SU-DHL-6 (cell line): ENCODE data around the gene ANKS1A.

Source experiments
- CTCF ChIP-seq: fragments of 200-600 bp; sonication (generic); IDR thresholded peaks from one replicate; pipeline ENCODE4 v1.5.1; 2017; ENCODE audit warnings: antibody characterized with exemption, mild to moderate bottlenecking, low read length, moderate library complexity; ENCODE audit not compliant: insufficient read depth, poor library complexity, severe bottlenecking
- EZH2phosphoT487 ChIP-seq: fragments of 200-600 bp; sonication (generic), shearing (Covaris generic); conservative IDR thresholded peaks from 2 replicates; pipeline ENCODE4 v1.6.1; 2018; ENCODE audit warnings: mild to moderate bottlenecking, antibody characterized with exemption, low read length, moderate library complexity, mixed read lengths

DNA sequence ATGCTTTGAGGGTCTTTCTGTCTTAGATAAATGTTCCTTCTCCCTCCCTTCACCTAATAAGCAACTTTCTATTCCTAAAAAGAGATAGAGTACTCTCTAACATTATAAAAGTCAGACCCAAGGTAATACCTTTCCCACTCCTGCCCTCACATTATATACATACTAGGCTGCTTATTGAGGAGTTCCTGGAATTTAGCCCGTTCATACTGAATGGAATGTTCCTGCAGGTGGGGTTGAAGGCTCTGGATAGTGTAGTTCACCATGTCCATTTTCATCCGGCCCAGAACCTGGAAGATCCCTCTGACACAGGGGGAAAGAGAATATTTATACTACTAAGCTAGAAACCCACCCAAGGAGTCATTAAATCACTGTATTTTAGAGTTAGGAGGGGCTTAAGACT lies 231.7 kb downstream of the ANKS1A start:
- no peak for TF ChIP-seq EZH2phosphoT487
- TF ChIP-seq CTCF = no peak
